NCI-H2171 (cell line): ENCODE data around the gene MRPS30.
A peak's percentile ranks its signal among the peaks of the same experiment; 100 is the strongest.
"Not testable (repeated sequence)": the region's sequence is repeated elsewhere in the genome, so short reads cannot be mapped to it uniquely, and the experiment has no call there.

Source experiments
- DNase-seq: peaks from one replicate; lab custom pipeline; 2025; lab: John Stamatoyannopoulos, UW

MRPS30 gene

DNA sequence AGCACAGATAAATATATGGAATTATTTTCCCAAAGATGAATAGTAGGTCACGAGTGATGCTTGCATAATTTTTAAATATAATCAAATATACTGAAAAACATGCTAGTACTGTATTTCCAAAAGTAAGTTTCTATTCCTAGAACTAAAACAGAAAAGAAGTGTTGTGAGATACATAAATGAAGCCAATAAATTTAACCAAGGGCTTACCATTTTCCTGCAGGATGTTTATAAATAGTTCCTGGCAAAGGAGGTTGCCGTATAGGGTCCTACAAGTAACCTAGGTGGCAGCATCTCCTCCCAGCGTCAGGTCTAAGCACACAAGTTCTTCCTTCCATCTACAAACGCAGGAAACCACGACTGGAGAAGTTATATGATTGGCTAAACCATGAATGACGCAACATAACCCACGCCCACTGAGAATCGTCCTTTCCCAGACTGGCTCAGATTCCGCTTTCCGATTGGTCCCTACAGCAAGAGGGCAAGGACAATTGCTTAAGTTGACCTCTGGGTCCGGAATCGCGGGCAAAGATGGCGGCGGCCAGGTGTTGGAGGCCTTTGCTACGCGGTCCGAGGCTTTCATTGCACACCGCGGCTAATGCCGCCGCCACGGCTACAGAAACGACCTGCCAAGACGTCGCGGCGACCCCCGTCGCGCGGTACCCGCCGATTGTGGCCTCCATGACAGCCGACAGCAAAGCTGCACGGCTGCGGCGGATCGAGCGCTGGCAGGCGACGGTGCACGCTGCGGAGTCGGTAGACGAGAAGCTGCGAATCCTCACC lies at the start of gene MRPS30:
TSS of gene MRPS30 (plus strand) at position 513 of the 780 bp plus-strand sequence. CDS start at position 529, 16 bp downstream.
- peak; percentile 99 for DNase-seq

DNA sequence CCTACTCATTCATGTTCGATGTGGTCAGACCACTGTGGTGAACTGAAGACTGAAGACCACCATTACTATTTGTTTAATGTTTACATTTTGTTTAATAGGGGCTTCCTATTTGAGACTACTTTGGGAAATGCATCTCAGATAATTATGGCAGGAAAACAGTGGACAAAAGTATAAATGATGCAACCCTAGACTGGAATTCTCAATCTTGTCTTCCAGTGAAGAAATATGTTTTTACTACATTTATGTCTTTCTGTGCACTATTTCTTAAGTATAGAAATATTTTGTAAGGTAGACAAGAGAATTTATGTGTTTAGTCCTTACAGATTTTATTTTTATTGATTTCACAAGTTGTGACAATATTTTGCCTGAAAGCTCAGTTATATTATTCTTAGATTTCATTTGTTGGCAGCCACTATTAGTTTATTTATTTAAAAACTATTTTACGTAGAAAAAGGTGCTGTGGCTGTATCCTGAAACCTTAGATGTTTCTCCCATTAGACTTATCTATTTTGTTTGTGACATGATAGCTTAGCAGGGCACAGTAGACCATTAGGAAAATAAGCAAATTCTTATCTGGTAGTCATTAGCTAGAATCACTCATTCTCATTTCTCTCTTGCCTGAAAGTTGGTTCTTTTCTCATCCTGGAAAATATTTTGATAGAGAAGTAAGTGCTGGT lies 39.4 kb upstream of the MRPS30 start:
- DNase-seq, result no peak

DNA sequence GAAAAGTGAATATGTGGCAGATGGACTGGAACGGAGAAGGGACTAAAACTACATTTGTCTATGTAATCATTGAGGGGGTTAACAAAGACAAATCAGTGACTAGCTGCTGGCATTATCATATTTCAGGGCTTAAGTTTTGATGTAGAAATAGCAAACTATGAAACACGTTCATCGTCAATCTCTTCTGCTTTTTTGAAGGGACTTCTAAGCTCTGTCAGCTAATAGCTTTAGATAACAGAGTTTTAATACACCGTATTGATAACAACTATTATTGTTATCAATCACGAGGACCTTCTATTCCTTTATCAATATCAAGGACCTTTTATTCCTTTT lies 38.9 kb upstream of the MRPS30 start:
- DNase-seq, result no peak

DNA sequence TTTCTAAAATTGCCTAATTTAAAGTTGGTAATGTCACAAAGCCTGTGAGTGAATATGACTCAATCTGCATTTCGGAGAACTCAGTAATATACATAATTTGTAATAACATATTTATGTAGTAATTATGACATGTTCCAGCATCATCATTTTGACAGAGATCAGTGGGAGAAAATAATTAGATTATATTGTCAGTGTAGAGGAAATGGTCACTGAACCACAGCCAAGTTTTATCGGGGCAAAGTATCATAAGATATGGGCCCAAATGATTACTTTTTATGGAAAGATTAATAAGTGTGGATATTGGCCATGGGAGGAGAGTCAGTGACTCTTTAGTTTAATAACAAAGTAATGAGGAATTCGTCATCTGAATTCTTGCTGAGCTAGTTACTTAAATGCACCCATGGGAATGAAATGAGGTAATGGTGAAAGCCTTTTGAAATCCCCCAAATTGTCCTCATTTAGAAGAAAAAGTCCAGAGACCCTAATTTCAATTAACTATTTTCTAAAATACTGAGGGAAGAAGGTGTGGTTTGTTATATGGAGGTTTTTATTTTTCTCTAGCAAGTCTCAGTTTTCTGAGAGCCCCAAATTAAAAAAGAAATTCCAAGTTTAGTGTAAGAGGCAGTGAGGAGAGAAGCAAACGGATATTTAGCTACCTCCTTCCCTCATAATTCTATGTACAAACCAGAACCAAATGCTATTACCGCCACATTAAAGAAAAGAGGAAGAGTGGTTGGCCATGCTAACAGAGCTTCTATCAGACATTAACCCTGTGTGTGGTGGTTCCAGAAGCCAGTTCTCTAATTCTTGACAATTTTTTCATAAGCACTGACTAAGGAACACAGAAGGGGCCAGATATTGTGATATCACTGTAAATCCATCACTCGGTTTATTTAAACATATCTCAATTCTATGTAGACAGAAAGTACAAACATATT lies 37.7 kb upstream of the MRPS30 start:
- DNase-seq, result no peak

DNA sequence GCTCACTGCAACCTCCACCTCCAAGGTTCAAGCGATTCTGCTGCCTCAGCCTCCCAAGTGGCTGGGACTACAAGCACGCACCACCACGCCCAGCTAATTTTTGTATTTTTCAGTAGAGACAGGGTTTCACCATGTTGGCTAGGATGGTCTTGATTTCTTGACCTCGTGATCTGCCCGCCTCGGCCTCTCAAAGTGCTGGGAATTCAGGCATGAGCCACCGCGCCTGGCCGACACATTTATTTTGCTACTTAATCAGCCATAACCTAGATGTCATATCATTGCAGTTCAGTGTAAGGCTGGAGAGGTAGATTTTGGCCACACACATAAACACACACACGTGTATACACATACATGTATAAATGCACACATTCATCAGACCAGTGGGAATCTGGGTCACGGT lies 36.4 kb upstream of the MRPS30 start:
- not testable (repeated sequence) for DNase-seq

DNA sequence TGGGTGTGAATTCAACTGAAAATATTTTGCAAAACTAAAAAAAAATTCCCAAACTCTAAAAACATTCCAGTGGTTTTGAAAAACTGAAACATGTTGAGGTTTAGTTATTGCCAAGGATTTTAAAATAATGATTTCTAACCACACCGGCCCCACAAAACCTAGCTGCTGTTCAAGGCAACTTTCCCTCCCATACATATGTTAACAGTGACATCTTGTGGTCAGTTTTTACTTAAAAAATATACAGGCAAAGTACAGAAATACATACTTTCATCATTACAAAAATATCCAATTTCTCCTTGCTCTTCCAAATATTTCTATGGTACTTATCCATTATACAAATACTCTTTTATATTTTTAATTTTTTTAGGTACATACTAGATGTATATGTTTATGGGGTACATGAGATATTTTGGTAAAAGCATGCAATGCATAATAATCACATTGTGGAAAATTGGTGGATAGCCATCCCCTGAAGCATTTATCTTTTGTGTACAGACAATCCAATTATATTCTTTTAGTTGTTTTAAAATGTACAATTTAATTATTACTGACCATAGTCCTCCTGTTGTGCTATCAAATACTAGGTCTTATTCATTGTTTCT lies 34.4 kb upstream of the MRPS30 start:
- DNase-seq, result peak; percentile 43

DNA sequence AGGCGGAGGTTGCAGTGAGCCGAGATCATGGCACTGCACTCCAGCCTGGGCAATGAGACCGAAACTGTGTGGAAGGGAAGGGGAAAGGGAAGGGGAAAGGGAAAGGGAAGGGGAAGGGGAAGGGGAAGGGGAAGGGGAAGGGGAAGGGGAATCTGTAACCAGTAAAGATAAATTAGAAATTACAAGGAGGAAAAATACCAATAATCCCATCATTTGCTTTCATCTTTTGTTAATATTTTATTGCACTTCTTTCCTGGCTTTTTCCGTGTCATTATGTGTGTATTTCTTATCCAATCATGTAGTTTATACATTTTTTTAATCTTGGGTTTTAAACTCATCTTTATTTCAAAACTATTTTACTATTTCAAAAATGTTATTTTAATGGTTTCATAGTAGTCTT lies 29.6 kb upstream of the MRPS30 start:
- DNase-seq, result no peak

DNA sequence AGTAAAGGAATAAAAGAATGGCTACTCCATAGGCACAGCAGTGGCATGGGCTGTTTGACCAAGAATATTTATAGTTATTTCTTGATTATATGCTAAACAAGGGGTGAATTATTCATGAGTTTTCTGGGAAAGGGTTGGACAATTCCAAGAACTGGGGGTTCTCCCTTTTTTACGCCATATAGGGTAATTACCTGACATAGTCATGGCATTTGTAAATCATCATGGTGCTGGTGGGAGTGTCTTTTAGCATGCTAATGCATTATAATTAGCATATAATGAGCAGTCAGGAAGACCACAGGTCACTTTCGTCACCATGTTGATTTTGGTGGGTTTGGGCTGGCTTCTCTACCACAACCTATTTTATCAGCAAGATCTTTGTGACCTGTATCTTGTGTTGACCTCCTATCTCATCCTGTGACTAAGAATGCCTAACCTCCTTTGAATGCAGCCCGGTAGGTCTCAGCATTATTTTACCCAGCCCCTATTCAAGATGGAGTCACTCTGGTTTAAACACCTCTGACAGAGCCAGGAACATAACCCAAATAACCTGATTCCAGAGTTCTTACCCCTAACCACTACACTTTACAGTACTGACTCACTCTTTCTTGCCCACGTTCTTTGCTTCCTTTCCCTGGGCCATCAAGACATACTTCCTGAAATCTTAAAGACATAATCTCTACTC lies 25.0 kb upstream of the MRPS30 start:
- DNase-seq, result no peak

DNA sequence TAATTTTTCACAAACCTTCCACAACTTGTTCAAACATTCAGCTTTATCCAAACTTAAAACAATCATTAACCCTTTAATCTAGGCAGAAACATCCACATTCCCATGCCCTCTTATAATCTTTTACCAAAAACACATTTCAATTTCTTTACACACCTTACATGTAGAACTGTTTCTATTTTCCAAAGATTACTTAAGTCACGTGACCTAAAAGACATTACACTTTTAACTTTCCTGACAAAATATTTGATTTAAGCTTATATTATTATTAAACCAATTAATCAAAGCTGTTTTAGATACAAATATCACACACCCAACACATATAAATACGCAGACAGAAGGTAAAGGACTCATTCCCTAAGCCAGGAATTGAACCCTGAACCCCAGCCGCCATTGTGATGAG lies 21.0 kb upstream of the MRPS30 start:
- no peak for DNase-seq

DNA sequence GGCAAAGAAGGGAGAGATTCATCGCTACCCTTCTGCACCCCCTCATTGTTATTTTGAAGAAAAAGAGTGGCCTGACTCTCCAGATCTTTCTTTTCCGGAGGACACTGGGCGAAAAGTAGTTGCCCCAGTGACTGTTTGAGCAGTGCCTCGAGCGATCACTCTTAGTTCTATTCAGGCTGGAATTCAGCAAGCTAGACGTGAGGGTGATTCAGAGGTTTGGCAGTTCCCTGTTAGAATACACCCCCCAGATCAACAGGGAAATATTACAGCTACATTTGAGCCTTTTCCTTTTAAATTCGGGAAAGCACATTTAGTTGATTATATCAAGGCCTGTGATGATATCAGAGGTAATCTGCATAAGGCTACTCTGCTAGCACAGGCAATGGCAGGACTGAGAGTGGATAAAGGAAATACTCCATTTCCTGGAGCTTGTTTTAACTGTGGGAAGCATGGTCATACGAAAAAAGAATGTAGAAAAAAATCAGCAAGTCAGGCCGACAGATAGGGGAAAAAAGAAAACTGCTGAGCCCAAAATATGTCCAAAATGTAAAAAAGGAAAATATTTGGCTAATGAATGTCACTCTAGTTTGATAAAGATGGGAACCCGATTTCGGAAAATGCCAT lies 19.3 kb upstream of the MRPS30 start:
- DNase-seq, result not testable (repeated sequence)

DNA sequence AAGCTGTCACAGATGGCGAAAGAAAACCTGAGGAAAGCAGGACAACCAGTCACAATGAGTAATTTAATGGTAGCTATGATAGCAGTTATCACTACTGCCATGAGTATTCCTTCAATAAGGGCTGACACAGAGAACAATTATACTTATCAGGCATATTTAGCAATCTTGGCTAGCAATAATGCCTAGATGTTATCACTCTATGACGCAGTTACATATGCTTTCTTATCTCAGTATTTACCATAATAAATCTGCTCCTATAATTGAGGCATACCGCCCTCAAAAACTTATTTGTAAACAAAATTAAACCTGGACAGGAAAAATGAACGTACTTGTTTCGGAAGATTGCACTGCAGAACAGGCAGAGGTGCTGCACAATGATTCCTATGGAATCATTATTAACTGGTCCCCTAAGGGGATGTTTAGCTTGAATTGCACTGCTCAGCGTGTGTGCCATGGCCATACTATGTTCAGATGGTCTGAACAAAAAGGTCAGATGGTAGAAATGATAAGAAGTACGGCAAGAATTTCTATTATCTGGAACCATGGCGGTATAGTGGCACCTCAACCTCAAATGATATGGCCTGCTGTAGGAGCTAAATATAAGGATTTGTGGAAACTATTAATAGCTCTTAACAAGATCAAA lies 16.6 kb upstream of the MRPS30 start:
- DNase-seq, result not testable (repeated sequence)

DNA sequence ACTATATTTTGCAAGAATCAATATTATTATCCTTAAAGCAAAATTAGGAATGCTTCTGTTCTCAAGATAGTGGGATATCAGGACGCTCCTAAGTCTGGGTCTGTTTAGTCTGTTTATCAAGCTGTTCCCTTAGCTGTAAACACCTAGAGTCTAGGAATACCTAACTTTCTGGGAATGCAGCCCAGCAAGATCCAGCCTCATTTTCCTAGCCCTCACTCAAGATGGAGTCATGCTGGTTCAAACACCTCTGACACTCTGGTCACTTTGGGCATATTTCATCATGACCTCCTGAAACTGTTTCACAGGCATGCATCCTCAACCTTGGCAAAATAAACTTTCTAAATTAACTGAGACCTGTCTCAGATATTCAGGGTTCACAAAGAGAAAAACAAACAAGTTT lies 14.4 kb upstream of the MRPS30 start:
- no peak for DNase-seq

DNA sequence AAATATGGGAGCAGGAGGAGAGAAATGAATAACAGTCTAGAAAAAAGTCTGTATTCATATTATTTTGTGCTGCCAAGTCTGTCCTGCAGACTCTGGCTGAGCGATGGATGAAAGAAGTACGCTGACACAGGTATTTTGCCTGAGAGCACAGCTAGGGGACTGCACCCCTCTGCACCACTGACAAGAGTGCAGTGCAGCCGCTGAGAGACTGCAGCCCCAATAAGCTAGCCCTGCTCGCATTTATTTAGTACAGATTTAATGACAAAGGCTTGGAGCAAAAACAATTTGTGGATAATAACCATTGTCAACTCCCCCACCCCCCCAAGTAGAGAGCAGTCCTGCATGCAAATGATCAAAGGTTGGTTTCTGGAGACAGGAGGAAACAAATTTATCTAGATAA lies 13.3 kb upstream of the MRPS30 start:
- DNase-seq, result no peak

DNA sequence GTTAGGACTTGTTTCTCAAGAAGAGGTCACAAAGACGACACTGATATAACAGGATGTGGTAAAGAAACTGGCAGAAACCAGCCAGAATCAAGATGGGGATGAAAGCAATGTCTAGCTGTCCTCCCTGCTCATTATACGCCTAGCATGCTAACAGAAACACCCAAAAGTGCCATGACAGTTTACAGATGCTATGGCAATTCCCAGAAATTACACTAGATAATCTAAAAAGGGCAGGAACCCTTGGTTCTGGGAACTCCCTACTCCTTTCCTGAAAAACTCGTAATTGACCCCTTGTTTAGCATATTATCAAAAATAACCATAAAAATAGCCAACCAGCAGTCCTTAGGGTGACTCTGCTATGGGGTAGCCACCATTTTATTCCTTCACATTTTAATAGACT lies 10.9 kb upstream of the MRPS30 start:
- no peak for DNase-seq

DNA sequence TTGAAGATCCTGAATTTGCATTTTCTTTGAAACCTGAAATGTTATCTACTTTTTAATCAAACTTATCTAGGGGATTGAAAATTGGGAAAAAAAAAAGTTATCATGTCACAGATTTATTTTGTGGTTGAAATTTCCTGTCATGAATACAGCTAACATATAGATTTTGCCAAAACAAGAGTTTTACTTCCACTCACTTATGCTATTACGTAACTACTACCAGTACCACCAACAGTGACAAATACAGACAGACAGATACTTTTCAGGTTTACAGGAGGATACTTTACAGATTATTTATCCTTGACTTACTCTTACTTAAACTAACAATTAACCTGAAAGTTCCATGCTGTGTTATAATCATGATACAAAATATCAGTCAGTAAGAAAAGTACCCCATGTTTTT lies 6.8 kb upstream of the MRPS30 start:
- DNase-seq, result no peak

DNA sequence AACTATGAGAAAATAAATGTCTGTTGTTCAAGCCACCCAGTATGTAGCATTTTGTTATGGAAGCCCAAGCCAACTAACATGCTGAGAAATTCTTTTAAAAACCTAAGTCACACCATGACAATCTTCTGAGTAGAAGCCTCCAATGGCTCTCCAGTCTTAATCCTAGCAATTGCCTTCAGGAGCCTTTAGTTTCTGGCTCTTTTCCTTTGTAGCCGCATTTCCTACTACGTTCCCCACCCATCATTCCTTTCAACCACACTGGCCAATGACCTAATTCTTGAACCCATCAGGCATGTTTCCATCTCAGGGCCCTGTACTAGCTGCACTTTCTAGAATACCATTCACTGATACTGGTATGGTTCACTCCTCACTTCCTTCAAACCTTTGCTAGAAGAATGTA lies 2.1 kb upstream of the MRPS30 start:
- no peak for DNase-seq

DNA sequence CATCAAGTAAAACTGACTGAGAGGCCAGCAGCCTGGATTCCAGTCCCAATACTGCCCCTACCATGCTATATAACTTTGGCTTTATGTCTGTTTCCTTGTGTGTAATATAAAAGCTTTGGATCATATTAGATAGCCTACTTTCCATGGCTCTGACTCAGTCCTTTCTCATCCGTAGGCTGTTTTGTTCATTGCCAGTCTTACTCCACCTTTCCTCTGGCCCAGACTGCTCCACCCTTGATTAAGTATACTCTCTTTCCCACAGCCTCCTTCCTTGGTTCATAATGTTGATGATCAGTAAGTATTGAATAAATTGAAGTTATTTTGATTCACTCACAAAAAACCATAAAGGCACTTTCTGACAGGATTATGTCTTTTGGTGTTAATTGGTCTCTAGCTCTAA lies 1.5 kb upstream of the MRPS30 start:
- no peak for DNase-seq

DNA sequence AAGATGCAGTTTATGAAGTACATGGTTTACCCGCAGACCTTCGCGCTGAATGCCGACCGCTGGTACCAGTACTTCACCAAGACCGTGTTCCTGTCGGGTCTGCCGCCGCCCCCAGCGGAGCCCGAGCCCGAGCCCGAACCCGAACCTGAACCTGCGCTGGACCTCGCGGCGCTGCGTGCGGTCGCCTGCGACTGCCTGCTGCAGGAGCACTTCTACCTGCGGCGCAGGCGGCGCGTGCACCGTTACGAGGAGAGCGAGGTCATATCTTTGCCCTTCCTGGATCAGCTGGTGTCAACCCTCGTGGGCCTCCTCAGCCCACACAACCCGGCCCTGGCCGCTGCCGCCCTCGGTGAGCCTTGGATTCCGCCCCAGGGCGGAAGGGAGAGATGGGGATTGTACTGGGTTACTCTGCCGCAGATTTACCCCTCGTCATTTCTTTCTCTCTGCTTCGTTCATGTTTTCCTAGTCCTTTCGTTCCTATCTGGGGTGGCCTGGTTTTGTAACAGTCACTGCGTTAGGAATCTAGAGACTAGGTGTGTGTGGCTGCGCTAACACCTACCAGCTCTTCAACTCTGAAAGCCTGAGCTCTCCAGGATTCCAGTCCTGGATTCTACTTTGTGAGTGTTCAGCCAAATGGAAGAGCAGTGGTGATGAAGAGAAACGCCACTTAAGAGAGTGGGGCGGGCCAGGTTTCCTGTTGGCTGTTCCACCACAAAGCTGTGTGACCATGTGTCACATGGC lies 638 bp downstream of the MRPS30 start:
- peak; percentile 27 for DNase-seq

DNA sequence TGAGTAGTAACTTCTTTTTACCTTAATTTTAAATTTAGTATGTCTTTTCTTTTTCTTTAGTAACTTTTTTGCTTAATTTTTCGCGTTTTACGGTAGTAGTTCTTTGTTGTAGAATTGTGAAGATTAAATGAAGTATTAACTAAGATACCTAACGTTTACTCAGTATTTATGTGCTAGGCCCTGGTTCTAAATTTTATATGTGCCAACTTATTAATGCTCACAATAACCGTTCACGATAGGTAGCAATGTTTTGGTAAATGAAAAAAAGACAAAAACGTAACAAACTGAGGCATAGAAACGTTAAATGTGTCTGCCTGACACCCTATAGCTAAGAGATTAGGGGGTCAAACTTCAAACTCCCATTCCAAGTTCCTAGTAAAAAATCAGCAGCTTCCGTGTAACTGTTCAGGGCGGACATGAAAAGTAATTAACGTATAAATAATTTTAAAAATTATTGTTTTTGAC lies 1.2 kb downstream of the MRPS30 start:
- no peak for DNase-seq

DNA sequence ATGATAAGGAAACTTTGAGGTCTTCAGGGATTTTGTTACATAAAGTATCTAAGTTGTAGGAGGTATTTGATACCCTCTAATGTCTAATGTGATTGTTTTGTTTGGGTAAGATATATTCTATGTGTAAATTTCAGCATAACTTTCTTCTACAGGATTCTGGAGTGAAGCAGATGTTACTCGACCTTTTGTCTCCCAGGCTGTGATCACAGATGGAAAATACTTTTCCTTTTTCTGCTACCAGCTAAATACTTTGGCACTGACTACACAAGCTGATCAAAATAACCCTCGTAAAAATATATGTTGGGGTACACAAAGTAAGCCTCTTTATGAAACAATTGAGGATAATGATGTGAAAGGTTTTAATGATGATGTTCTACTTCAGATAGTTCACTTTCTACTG lies 6.0 kb downstream of the MRPS30 start:
- DNase-seq, result no peak
